ENCODE measurements around the gene CHCHD3.

GRCh38 chr7:132910657-132911056 lies 171.2 kb downstream of the CHCHD3 start:
- TF ChIP-seq EP300 (IDR thresholded peaks at IDR 0.05; ENCODE audit: low read length) = no peak
- no peak for TF ChIP-seq MNT (conservative IDR thresholded peaks at IDR 0.05)
- no peak for TF ChIP-seq FOXP4 (CRISPR knock-in tag; IDR thresholded peaks at IDR 0.05; ENCODE audit: borderline replicate concordance)
- TF ChIP-seq REST (IDR thresholded peaks at IDR 0.05; ENCODE audit: borderline replicate concordance) = no peak
- TF ChIP-seq REST (CRISPR knock-in tag; IDR thresholded peaks at IDR 0.05; ENCODE audit: low read depth) = no peak
- TF ChIP-seq CTCF (IDR thresholded peaks at IDR 0.05 in 2 of 3, conservative IDR thresholded peaks at IDR 0.05 in 1 of 3; ENCODE audit: insufficient read depth in 2 of 3, low read depth in 1 of 3, low read length in 3 of 3) = no peak
- TF ChIP-seq SPI1 (IDR thresholded peaks at IDR 0.05; ENCODE audit: borderline replicate concordance, low read depth, low read length) = no peak
- TF ChIP-seq MAFF (IDR thresholded peaks at IDR 0.05; ENCODE audit: low read length) = no peak
- TF ChIP-seq FOXM1 (IDR thresholded peaks at IDR 0.05; ENCODE audit: low read depth) = no peak
- no peak for TF ChIP-seq FOXM1 (CRISPR knock-in tag; IDR thresholded peaks at IDR 0.05; ENCODE audit: low read depth)
- TF ChIP-seq CHD2 (IDR thresholded peaks at IDR 0.05; ENCODE audit: low read depth, low read length) = no peak
- no peak for TF ChIP-seq KLF16 (IDR thresholded peaks at IDR 0.05)

Measured in K562 (cell line).